ENCODE measurements around the gene PPP2R2C. TPM values are rescaled to one million over a fixed set of nuclear protein-coding genes. Genes with fewer than 3 reads are reported as not detected.

The PPP2R2C gene
- total and polyA plus RNA-seq, 12 donors = 0.14 to 10.6 (median 4.2) TPM

DNA sequence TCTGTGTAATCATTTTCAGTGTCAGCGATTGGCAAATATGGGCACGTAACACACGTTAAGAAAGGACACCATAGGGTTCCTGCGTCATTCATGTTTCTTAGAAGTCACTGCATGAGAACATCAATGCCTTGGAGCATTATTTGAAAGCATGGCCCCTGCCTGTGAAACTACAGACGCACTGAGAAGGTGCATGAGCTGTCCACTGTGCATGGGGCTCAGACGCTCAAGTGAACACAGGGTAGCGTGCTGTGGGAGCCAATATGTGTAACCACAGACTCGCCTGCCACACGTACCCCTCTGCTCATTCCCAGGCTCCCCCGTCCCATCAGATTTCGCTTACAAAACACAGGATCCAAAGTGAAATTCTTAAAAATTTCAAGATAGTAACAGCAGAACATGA lies 6.5 kb downstream of the PPP2R2C start:
- intact Hi-C loops (cut with DNase I) = no loop called here

DNA sequence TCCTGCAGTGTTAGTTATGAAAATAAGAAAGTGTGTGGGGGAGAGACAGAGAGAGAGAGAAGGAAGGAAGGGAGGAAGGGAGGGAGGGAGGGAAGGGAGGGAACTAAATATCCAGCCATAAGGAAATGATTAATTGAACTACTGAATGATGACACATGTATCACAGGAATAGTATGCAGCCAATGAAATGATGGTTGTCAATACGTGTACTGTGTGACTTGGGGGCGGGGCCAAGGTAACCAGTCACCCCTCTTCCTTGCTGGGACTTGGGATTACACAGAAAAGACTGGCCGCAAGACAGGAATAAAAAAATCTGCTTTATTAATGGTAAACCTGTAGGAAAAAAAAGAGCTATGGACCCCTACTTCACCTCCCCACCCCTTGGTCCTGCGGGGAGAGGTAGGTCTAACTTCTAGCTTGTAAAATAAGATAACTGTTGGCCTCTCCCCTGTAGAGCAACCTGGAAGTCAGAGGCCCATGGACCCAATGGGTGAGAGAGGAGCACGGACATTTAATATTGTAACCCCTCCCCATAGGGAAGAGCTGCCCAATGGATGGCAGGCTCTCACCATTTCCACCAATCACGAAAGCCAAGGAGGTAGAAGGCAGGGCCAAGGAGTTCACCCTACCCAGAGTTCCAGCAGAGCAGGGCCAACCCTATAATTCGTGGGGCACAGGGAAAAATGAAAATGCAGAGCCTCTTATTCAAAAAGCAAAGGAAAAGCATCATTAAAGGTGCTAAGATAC lies 7.4 kb downstream of the PPP2R2C start:
- intact Hi-C loops (cut with DNase I) = no loop called here
- Histone ChIP-seq H3K27ac (no peak overlapping the region), H3K27me3 (peaks cover 4 to 68% (median 37%) of the 10 kb centered on the region in 7 donors), H3K36me3 (no peaks in the 10 kb centered on the region), H3K4me3 (no peak overlapping the region), H3K9me3 (no peaks in the 10 kb centered on the region), H3K4me1 (peaks cover 0 to 2% (median 0%) of the 10 kb centered on the region in 9 donors)
- TF ChIP-seq, protein P1, sequence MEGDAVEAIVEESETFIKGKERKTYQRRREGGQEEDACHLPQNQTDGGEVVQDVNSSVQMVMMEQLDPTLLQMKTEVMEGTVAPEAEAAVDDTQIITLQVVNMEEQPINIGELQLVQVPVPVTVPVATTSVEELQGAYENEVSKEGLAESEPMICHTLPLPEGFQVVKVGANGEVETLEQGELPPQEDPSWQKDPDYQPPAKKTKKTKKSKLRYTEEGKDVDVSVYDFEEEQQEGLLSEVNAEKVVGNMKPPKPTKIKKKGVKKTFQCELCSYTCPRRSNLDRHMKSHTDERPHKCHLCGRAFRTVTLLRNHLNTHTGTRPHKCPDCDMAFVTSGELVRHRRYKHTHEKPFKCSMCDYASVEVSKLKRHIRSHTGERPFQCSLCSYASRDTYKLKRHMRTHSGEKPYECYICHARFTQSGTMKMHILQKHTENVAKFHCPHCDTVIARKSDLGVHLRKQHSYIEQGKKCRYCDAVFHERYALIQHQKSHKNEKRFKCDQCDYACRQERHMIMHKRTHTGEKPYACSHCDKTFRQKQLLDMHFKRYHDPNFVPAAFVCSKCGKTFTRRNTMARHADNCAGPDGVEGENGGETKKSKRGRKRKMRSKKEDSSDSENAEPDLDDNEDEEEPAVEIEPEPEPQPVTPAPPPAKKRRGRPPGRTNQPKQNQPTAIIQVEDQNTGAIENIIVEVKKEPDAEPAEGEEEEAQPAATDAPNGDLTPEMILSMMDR (IDR thresholded peaks at IDR 0.05) = no peak
- ATAC-seq = no peak
- WGBS, 2 donors = 72 to 78% methylated on average over 7 of the region's 7 CpGs
- DNase-seq = no peak

More for the DNA sequence above, 6.5 kb downstream of the PPP2R2C start:
- H3K4me3 ChIP-seq = no peak overlapping the region
- H3K27ac ChIP-seq = no peak overlapping the region
- no peaks in the 10 kb centered on the region for H3K36me3 ChIP-seq
- no peaks in the 10 kb centered on the region for H3K9me3 ChIP-seq
- TF ChIP-seq, protein P1 (IDR thresholded peaks at IDR 0.05) = no peak
- peaks cover 0 to 8% (median 6%) of the 10 kb centered on the region in 9 donors for H3K4me1 ChIP-seq
- ATAC-seq (no peak), DNase-seq (no peak)
- 78 to 84% methylated on average over 11 of the region's 11 CpGs for WGBS, 2 donors
- peaks cover 4 to 69% (median 41%) of the 10 kb centered on the region in 7 donors for H3K27me3 ChIP-seq

DNA sequence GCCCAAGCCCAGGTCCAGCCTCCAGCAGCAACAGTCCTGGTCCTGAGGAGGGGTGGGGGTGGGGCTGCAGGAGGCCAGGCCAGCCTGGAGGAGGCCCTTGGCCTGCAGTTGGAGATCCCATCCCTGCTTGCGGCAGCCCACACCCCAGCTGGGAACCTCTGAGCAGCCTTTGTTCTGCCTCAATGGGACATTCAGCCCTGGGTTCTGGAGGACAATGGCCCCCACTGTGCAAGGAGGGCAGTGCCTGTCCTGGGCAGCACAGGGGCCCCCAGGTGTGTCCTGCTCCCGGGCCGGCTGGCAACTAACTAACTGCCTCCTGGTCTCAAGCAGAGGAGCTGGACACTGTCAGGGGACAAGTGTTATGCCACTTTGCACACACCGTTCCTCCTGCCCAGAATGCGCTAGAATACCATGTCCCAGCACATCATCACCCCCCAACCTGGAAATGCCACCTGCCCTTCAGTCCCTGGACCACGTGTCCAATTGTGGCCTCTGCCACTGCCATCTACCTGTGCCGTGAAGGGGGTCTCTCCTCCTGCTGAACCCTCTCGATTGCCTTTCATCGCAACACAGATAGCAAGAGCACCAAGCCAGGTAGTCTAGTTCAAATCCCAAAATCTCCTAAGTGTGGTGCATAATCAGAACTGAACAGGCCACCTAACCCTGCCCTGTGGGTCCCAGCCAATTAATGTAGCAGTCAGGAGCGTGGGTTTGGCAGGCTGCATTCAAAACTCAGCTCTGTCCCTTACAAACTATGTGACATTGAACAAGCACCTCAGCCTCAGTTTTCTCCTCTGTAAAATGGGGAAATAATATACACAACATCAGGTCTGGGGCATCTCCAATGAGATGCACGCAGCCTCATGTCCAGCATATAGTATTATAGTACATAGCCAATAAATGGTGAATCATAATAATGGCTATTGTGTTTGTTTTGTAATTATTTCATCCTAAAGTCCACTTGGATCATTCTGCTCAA lies 8.8 kb downstream of the PPP2R2C start:
- Histone ChIP-seq H3K27ac (no peak overlapping the region), H3K36me3 (no peaks in the 10 kb centered on the region), H3K4me3 (no peak overlapping the region), H3K4me1 (no peaks in the 10 kb centered on the region), H3K9me3 (peaks cover 0 to 8% (median 0%) of the 10 kb centered on the region in 11 donors), H3K27me3 (peaks cover 0 to 63% (median 28%) of the 10 kb centered on the region in 7 donors)
- WGBS, 2 donors = 75 to 76% methylated on average over 11 of the region's 11 CpGs
- peak in 1 of 8 donors; percentile 28 for ATAC-seq
- intact Hi-C loops (cut with DNase I) = no loop called here
- TF ChIP-seq, protein P1 (IDR thresholded peaks at IDR 0.05) = no peak
- DNase-seq = no peak
